ENCODE results near the gene U2AF2.

The U2AF2 gene

GRCh38 chr19:55663846-55664536 is 9.2 kb downstream of the U2AF2 start:
- Histone ChIP-seq H3K4me1 (ENCODE audit: control insufficient read depth, insufficient read depth, low read length) (peaks cover 1% of the 10 kb centered on the region), H3K4me3 (ENCODE audit: low read length) (no peak overlapping the region), H3K9me3 (ENCODE audit: control insufficient read depth, low read length) (no peaks in the 10 kb centered on the region), H3K9ac (ENCODE audit: low read length) (no peak overlapping the region), H3K36me3 (ENCODE audit: control insufficient read depth, insufficient read depth, low read length, severe bottlenecking) (peaks cover 85% of the 10 kb centered on the region), H3K27me3 (replicated peaks; ENCODE audit: control insufficient read depth, insufficient read depth, low read length) (no peaks in the 10 kb centered on the region)
- no peak for DNase-seq (ENCODE audit: low read depth)

- no peak for DNase-seq (ENCODE audit: low read depth)
- Histone ChIP-seq H3K4me3 (ENCODE audit: low read length) (no peak overlapping the region), H3K27me3 (replicated peaks; ENCODE audit: control insufficient read depth, insufficient read depth, low read length) (no peaks in the 10 kb centered on the region), H3K4me1 (ENCODE audit: control insufficient read depth, insufficient read depth, low read length) (no peaks in the 10 kb centered on the region), H3K36me3 (ENCODE audit: control insufficient read depth, insufficient read depth, low read length, severe bottlenecking) (peaks cover 90% of the 10 kb centered on the region), H3K9me3 (ENCODE audit: control insufficient read depth, low read length) (no peaks in the 10 kb centered on the region), H3K9ac (ENCODE audit: low read length) (no peak overlapping the region)
Measured at GRCh38 chr19:55666343-55667005, 11.6 kb downstream of the U2AF2 start.

- Histone ChIP-seq H3K4me1 (ENCODE audit: control insufficient read depth, insufficient read depth, low read length) (peaks cover under 1% of the 10 kb centered on the region), H3K4me3 (ENCODE audit: low read length) (no peak overlapping the region), H3K27me3 (replicated peaks; ENCODE audit: control insufficient read depth, insufficient read depth, low read length) (no peaks in the 10 kb centered on the region), H3K36me3 (ENCODE audit: control insufficient read depth, insufficient read depth, low read length, severe bottlenecking) (peaks cover 85% of the 10 kb centered on the region), H3K9me3 (ENCODE audit: control insufficient read depth, low read length) (no peaks in the 10 kb centered on the region), H3K9ac (ENCODE audit: low read length) (no peak overlapping the region)
- DNase-seq (ENCODE audit: low read depth), result no peak
Measured at GRCh38 chr19:55667006-55667381, 12.2 kb downstream of the U2AF2 start.

GRCh38 chr19:55667511-55667910 is 12.7 kb downstream of the U2AF2 start:
- Histone ChIP-seq H3K9me3 (ENCODE audit: control insufficient read depth, low read length) (no peaks in the 10 kb centered on the region), H3K4me3 (ENCODE audit: low read length) (no peak overlapping the region), H3K4me1 (ENCODE audit: control insufficient read depth, insufficient read depth, low read length) (peaks cover 4% of the 10 kb centered on the region), H3K36me3 (ENCODE audit: control insufficient read depth, insufficient read depth, low read length, severe bottlenecking) (peaks cover 82% of the 10 kb centered on the region), H3K9ac (ENCODE audit: low read length) (no peak overlapping the region), H3K27me3 (replicated peaks; ENCODE audit: control insufficient read depth, insufficient read depth, low read length) (no peaks in the 10 kb centered on the region)
- no peak for DNase-seq (ENCODE audit: low read depth)

- H3K4me3 ChIP-seq (ENCODE audit: low read length), result no peak overlapping the region
- no peak for DNase-seq (ENCODE audit: low read depth)
- H3K9ac ChIP-seq (ENCODE audit: low read length), result no peak overlapping the region
- H3K36me3 ChIP-seq (ENCODE audit: control insufficient read depth, insufficient read depth, low read length, severe bottlenecking), result peaks cover 78% of the 10 kb centered on the region
- peaks cover 4% of the 10 kb centered on the region for H3K4me1 ChIP-seq (ENCODE audit: control insufficient read depth, insufficient read depth, low read length)
- H3K27me3 ChIP-seq (replicated peaks; ENCODE audit: control insufficient read depth, insufficient read depth, low read length), result no peaks in the 10 kb centered on the region
- no peaks in the 10 kb centered on the region for H3K9me3 ChIP-seq (ENCODE audit: control insufficient read depth, low read length)
Measured at GRCh38 chr19:55667958-55668357, 13.1 kb downstream of the U2AF2 start.

GRCh38 chr19:55668603-55669348 is 13.9 kb downstream of the U2AF2 start:
- no peaks in the 10 kb centered on the region for H3K9me3 ChIP-seq (ENCODE audit: control insufficient read depth, low read length)
- no peak overlapping the region for H3K9ac ChIP-seq (ENCODE audit: low read length)
- H3K4me1 ChIP-seq (ENCODE audit: control insufficient read depth, insufficient read depth, low read length), result peaks cover 4% of the 10 kb centered on the region
- peaks cover 77% of the 10 kb centered on the region for H3K36me3 ChIP-seq (ENCODE audit: control insufficient read depth, insufficient read depth, low read length, severe bottlenecking)
- DNase-seq (ENCODE audit: low read depth), result no peak
- H3K27me3 ChIP-seq (replicated peaks; ENCODE audit: control insufficient read depth, insufficient read depth, low read length), result no peaks in the 10 kb centered on the region
- H3K4me3 ChIP-seq (ENCODE audit: low read length), result no peak overlapping the region

GRCh38 chr19:55669418-55670279 is 14.8 kb downstream of the U2AF2 start:
- H3K9me3 ChIP-seq (ENCODE audit: control insufficient read depth, low read length), result no peaks in the 10 kb centered on the region
- no peak overlapping the region for H3K4me3 ChIP-seq (ENCODE audit: low read length)
- H3K36me3 ChIP-seq (ENCODE audit: control insufficient read depth, insufficient read depth, low read length, severe bottlenecking), result peaks cover 69% of the 10 kb centered on the region
- DNase-seq (ENCODE audit: low read depth), result no peak
- no peaks in the 10 kb centered on the region for H3K27me3 ChIP-seq (replicated peaks; ENCODE audit: control insufficient read depth, insufficient read depth, low read length)
- H3K4me1 ChIP-seq (ENCODE audit: control insufficient read depth, insufficient read depth, low read length), result peaks cover 7% of the 10 kb centered on the region
- no peak overlapping the region for H3K9ac ChIP-seq (ENCODE audit: low read length)

GRCh38 chr19:55670280-55671053 is 15.6 kb downstream of the U2AF2 start:
- no peak overlapping the region for H3K9ac ChIP-seq (ENCODE audit: low read length)
- DNase-seq (ENCODE audit: low read depth), result no peak
- peaks cover 7% of the 10 kb centered on the region for H3K4me1 ChIP-seq (ENCODE audit: control insufficient read depth, insufficient read depth, low read length)
- peaks cover 62% of the 10 kb centered on the region for H3K36me3 ChIP-seq (ENCODE audit: control insufficient read depth, insufficient read depth, low read length, severe bottlenecking)
- no peaks in the 10 kb centered on the region for H3K9me3 ChIP-seq (ENCODE audit: control insufficient read depth, low read length)
- H3K4me3 ChIP-seq (ENCODE audit: low read length), result no peak overlapping the region
- no peaks in the 10 kb centered on the region for H3K27me3 ChIP-seq (replicated peaks; ENCODE audit: control insufficient read depth, insufficient read depth, low read length)

GRCh38 chr19:55671054-55671378 is 16.2 kb downstream of the U2AF2 start:
- Histone ChIP-seq H3K36me3 (ENCODE audit: control insufficient read depth, insufficient read depth, low read length, severe bottlenecking) (peaks cover 56% of the 10 kb centered on the region), H3K27me3 (replicated peaks; ENCODE audit: control insufficient read depth, insufficient read depth, low read length) (no peaks in the 10 kb centered on the region), H3K4me3 (ENCODE audit: low read length) (no peak overlapping the region), H3K9me3 (ENCODE audit: control insufficient read depth, low read length) (no peaks in the 10 kb centered on the region), H3K4me1 (ENCODE audit: control insufficient read depth, insufficient read depth, low read length) (peaks cover 11% of the 10 kb centered on the region), H3K9ac (ENCODE audit: low read length) (no peak overlapping the region)
- no peak for DNase-seq (ENCODE audit: low read depth)

- Histone ChIP-seq H3K9ac (ENCODE audit: low read length) (peak overlapping the region; percentile 42), H3K4me1 (ENCODE audit: control insufficient read depth, insufficient read depth, low read length) (peaks cover 25% of the 10 kb centered on the region), H3K36me3 (ENCODE audit: control insufficient read depth, insufficient read depth, low read length, severe bottlenecking) (peaks cover 42% of the 10 kb centered on the region), H3K4me3 (ENCODE audit: low read length) (no peak overlapping the region), H3K27me3 (replicated peaks; ENCODE audit: control insufficient read depth, insufficient read depth, low read length) (no peaks in the 10 kb centered on the region), H3K9me3 (ENCODE audit: control insufficient read depth, low read length) (no peaks in the 10 kb centered on the region)
- no peak for DNase-seq (ENCODE audit: low read depth)
Measured at GRCh38 chr19:55672418-55672817, 17.6 kb downstream of the U2AF2 start.

Measured in adipocyte (in vitro differentiated cells).